Neutrophil (primary cell): Measurements from ENCODE around the gene SCIMP.
"Not testable (repeated sequence)": the region's sequence is repeated elsewhere in the genome, so short reads cannot be mapped to it uniquely, and the experiment has no call there.

Experiments used
- H3K27ac ChIP-seq: fragments of 200-600 bp; sonication (generic); 2 replicates; pipeline ENCODE4 v1.5.1; 2016; ENCODE audit warnings: mild to moderate bottlenecking, moderate library complexity
- H3K27me3 ChIP-seq: fragments of 200-600 bp; sonication (generic); 2 replicates; pipeline ENCODE4 v1.6.0; 2016; ENCODE audit warnings: mild to moderate bottlenecking
- H3K36me3 ChIP-seq: fragments of 200-600 bp; sonication (generic); 2 replicates; pipeline ENCODE4 v1.5.1; 2017
- H3K4me1 ChIP-seq, 2 experiments: fragments of 200-600 bp in 1 of 2; sonication (generic) in 1 of 2; 1 replicate in 1 of 2; 2 replicates in 1 of 2; pipeline versions ENCODE4 v1.5.1 to v1.6.1; 2013 to 2016; ENCODE audit warnings: low read depth in 1 of 2, low read length in 1 of 2, mild to moderate bottlenecking in 1 of 2, moderate library complexity in 1 of 2; ENCODE audit not compliant: control insufficient read depth in 1 of 2, insufficient read depth in 1 of 2
- H3K4me3 ChIP-seq, 2 experiments: fragments of 200-600 bp in 1 of 2; sonication (generic) in 1 of 2; 1 replicate in 1 of 2; 2 replicates in 1 of 2; pipeline ENCODE4 v1.5.1; 2013 to 2016; ENCODE audit warnings: low read depth in 1 of 2, low read length in 1 of 2, mild to moderate bottlenecking in 1 of 2, moderate library complexity in 1 of 2
- H3K9me3 ChIP-seq: fragments of 200-600 bp; sonication (generic); 2 replicates; pipeline ENCODE4 v1.5.1; 2016
- CTCF ChIP-seq: fragments of 200-600 bp; sonication (generic); IDR thresholded peaks from 2 replicates; pipeline ENCODE4 v1.5.1; 2016; ENCODE audit warnings: antibody characterized with exemption

The SCIMP gene

GRCh38 chr17:5219536-5219935 is 15.1 kb downstream of the SCIMP start:
- Histone ChIP-seq H3K36me3 (no peaks in the 10 kb centered on the region), H3K9me3 (no peaks in the 10 kb centered on the region), H3K27ac (no peak overlapping the region), H3K4me3 (no peak overlapping the region), H3K4me1 (peaks cover 6 to 9% of the 10 kb centered on the region in 2 experiments), H3K27me3 (no peaks in the 10 kb centered on the region)
- TF ChIP-seq CTCF, result no peak

GRCh38 chr17:5217562-5217961 is 17.1 kb downstream of the SCIMP start:
- not testable (repeated sequence) for H3K9me3 ChIP-seq, H3K4me3 ChIP-seq, H3K36me3 ChIP-seq, H3K4me1 ChIP-seq, H3K27me3 ChIP-seq, H3K27ac ChIP-seq

GRCh38 chr17:5211458-5211857 is 23.2 kb downstream of the SCIMP start:
- Histone ChIP-seq H3K36me3 (no peaks in the 10 kb centered on the region), H3K4me1 (no peaks in the 10 kb centered on the region), H3K27me3 (no peaks in the 10 kb centered on the region), H3K27ac (no peak overlapping the region), H3K9me3 (no peaks in the 10 kb centered on the region), H3K4me3 (no peak overlapping the region)
- no peak for TF ChIP-seq CTCF

- Histone ChIP-seq H3K4me3 (no peak overlapping the region), H3K27ac (no peak overlapping the region), H3K9me3 (no peaks in the 10 kb centered on the region), H3K4me1 (no peaks in the 10 kb centered on the region), H3K36me3 (no peaks in the 10 kb centered on the region), H3K27me3 (no peaks in the 10 kb centered on the region)
- TF ChIP-seq CTCF, result no peak
These were observed 23.9 kb downstream of the SCIMP start for GRCh38 chr17:5210614-5211252.

- no peak for TF ChIP-seq CTCF
- Histone ChIP-seq H3K36me3 (no peaks in the 10 kb centered on the region), H3K27ac (no peak overlapping the region), H3K27me3 (no peaks in the 10 kb centered on the region), H3K9me3 (no peaks in the 10 kb centered on the region), H3K4me1 (no peaks in the 10 kb centered on the region), H3K4me3 (no peak overlapping the region)
These were observed 24.6 kb downstream of the SCIMP start for GRCh38 chr17:5210091-5210490.

- no peaks in the 10 kb centered on the region for H3K27me3 ChIP-seq
- H3K36me3 ChIP-seq, result no peaks in the 10 kb centered on the region
- no peak overlapping the region for H3K4me3 ChIP-seq
- no peaks in the 10 kb centered on the region for H3K9me3 ChIP-seq
- H3K27ac ChIP-seq, result no peak overlapping the region
- no peak for TF ChIP-seq CTCF
- no peaks in the 10 kb centered on the region for H3K4me1 ChIP-seq
These were observed 25.3 kb downstream of the SCIMP start for GRCh38 chr17:5209396-5209795.
